GM12874 (cell line): Measurements from ENCODE around the gene TET3.

ENCODE experiments used
- TF ChIP-seq, protein P1 (sequence below): IDR thresholded peaks from 2 replicates; pipeline ENCODE4 v1.5.1; 2011; ENCODE audit warnings: low read depth, mild to moderate bottlenecking, control low read depth, low read length, moderate library complexity; ENCODE audit not compliant: insufficient read depth

TET3 gene

DNA sequence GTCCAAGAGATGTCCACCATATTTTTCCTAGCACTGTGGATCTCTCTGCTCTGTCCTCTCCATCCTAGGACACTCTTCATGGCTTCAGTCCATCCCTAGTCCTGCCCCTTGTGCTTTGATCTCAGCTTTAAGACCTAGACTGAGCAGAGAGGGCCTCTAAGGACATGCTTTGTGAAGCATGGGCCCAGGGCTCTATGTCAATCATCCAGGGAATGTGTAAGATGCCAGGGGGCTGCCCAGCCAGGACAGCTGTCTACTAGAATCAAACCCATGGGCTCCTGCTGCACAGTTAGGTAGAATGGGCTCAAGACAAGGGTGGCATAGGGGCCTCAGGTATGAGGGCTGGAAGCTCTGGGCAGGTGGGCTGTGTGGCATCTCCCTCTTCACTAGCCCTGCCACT lies 24.9 kb downstream of the TET3 start:
- TF ChIP-seq, protein P1, sequence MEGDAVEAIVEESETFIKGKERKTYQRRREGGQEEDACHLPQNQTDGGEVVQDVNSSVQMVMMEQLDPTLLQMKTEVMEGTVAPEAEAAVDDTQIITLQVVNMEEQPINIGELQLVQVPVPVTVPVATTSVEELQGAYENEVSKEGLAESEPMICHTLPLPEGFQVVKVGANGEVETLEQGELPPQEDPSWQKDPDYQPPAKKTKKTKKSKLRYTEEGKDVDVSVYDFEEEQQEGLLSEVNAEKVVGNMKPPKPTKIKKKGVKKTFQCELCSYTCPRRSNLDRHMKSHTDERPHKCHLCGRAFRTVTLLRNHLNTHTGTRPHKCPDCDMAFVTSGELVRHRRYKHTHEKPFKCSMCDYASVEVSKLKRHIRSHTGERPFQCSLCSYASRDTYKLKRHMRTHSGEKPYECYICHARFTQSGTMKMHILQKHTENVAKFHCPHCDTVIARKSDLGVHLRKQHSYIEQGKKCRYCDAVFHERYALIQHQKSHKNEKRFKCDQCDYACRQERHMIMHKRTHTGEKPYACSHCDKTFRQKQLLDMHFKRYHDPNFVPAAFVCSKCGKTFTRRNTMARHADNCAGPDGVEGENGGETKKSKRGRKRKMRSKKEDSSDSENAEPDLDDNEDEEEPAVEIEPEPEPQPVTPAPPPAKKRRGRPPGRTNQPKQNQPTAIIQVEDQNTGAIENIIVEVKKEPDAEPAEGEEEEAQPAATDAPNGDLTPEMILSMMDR, result no peak

DNA sequence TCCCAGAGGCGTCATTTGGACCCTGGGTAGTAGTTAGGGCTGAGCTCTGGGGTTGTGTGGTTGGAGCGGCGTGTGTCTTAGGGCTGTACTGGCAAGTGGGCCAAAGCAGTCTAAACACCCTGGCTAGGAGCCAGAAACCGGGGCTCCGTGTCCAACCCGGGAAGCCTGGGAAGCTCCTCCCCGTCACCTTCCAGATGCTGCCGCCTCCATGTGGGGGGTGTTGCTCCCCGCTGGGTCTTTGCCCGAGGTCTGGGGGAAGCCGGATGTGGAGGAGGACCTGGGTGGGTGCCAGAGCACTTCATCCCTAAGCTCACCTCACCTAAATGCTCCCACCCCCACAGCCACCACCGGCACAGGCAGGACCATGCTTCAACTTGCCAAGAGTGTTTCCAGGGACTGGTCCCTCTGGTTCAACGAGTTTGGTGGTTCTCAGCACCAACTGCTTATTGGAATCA lies 25.4 kb downstream of the TET3 start:
- TF ChIP-seq, protein P1, result no peak

DNA sequence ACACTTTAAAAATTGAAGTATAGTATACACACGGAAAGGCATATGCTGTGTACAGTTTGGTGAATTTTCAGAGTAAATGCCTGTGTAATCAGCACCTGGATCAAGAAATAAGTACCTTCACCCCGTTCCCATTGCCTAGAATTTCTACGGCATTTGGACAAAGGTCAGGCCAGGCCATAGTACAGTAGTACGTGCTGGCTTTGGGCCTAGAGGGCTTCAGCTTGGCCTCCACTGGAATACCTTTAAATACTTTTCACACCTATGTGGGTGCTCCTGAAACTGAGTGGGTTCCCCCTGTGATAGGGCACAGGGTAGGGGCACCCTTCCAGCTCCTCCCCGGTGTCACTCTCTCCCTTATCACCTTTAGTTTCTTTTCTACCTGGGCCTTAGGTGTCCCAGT lies 26.5 kb downstream of the TET3 start:
- TF ChIP-seq, protein P1, result no peak

DNA sequence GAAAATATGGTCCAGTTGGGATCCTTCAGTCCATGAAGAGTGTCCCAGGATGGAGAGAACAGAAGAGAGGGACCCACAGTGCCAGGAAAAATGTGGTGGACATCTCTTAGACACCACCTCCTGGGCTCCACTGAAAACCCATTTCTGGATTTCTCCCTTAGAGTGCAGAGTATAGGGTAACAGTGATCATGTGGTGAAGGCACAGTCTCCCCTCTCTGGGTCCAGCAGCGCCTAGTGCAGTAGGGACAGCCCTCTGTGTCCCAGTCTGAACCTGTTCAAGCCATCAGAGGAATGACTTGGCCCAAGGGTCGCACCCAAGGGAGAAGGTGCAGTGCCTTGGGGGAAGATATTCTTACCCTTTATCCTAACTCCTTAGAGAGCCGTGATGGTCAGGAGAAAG lies 30.1 kb downstream of the TET3 start:
- TF ChIP-seq, protein P1, result no peak

DNA sequence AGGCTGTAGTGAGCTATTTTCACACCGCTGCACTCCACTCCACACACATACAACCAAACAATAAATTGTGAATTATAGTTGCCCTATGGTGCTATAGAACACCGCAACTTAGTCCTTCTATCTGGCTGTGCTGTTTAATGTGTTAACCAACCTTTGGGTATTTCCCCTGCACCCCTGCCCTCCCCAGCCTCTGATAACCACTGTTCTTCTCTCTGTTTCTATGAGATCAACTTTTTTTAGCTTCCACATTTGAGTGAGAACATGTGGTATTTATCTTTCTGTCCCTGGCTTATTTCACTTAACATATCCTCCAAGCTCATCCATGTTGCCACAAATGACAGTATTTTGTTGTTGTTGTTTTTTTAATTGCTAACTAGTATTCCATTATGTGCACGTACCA lies 32.5 kb downstream of the TET3 start:
- TF ChIP-seq, protein P1, result no peak

DNA sequence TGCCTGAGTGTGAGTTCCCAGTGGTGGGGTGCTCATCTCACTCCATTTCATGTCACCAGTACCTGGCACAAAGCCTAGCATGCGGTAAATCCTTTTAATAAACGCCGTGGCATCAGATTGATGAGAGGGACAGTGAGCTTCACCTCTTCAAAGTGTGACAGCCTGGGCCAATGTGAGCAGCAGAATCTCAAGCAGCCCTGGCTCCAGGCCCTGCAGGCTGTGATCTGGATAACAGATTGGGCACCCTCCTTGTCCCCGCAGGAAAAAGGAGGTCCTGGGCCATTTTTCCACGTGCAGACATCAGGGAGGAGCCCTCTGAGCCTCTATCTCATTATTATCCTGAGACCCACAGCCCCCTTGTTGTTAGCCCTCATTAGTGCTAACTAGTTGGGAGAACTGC lies 34.8 kb downstream of the TET3 start:
- TF ChIP-seq, protein P1, result no peak

DNA sequence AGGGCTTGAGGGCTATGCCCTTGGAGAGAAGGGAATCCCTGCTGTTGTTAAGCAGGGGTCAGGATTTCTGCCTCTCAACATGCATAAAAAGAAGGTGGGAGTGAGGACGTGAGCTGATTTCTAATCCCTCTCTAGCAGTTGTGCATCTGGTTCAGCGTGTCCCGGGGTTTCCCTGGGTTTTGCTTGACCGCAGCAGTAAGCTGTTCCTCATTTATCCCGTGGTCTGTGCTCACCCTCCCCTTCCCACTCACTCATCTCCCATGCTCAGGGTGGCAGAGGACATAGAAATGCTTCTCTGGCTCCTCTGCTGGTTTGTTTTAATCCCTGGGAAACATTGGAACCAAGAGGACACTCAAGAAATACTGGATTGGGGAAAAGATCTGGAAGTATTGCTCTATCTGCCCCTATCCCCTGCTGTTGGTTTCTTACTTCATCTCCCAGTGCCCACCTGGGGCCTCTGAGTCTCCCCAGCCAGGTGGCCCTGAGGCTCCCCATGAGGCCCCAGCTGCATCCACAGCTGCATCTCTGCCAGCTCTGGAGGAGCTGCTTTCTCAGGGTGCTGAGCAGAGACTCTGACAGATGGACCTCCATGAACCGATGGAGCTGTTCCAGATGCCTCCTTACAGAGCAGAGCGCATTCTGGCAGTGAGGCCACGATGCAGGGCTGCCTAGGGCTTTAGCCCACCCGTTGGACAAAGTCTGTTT lies 36.1 kb downstream of the TET3 start:
- TF ChIP-seq, protein P1, result no peak
